ENCODE results near the gene EIF4G2.
A peak's percentile ranks its signal among the peaks of the same experiment; 100 is the strongest.

Gene EIF4G2

DNA sequence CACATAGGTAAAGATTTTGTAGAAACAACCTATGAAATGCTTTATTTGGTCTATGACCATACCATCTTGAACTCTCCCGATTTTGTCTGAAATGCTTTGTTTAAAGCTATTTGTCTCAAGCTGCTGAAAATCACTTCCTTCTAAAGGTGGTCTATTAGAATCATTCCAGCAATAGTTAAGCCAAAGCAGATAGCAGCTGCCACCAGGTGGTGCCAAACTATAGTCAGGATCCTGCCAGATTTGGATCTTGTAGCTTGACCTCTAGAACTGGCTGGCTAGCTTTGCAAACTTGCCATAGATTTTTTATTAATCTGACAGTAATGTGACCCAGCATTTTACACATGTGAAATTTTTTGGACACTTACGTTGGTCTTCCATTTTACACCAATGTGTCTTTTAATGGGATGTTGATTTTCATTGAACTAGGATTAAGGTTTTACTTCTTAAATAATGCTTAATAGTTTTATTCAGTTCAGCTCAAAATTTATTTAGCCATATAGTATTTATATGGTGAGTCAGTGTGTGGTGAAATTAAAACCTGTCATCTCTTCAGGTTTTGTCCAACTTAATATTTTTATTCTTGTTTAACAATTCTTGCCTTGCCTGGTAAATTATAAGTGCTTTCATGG, 38.0 kb downstream of the EIF4G2 start:
- no peak for DNase-seq

GRCh38 chr11:10764412-10764811, 44.3 kb downstream of the EIF4G2 start:
- DNase-seq: no peak

GRCh38 chr11:10763766-10764165, 45.0 kb downstream of the EIF4G2 start:
- DNase-seq: no peak

GRCh38 chr11:10762913-10763421, 45.8 kb downstream of the EIF4G2 start:
- no peak for DNase-seq

- DNase-seq: no peak
These were observed 46.5 kb downstream of the EIF4G2 start for GRCh38 chr11:10762185-10762584.

DNA sequence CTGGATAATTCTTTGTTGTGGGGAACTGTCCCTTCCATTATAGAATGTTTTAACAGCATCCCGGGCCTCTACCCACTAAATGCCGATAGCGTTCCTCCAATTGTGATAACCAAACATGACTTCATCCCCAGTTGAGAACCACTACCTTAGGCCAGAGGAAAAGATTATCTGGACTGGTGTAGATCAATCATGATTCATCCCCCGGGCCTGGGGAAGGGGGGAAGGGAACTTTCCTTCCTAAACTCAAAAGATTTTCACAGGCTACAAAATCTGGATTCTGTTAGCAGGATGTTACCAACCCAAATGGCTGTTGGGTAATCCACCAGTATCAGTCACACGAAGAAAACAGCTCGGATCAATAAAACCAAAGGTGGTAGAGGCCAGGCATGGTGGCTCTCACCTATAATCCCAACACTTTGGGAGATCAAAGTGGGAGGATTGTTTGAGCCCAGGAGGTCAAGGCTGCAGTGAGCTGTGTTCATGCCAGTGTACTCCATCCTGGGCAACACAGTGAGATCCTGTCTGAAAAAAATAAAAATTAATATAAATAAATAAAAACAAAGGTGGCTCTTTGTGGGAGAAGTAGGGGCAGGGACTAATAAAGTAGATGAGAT, 47.5 kb downstream of the EIF4G2 start:
- DNase-seq: no peak

DNA sequence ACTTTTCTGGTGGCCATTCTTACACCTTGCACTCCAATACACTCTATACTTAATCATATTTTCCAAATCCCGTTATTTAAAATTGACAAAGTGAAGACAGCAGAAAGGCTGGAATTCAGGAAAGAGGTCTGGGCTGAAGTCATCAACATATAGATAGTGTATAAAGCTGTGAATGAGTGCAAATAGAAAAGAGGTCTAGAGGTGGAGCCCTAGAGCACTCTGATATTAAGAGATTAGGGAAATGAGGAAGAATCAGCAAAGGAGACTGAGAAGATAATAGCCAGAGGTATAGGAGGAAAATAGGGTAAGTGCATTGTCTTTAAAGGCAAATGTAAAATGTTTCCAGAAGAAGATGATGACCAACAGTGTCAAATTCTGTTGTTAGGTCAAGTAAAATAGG, 49.8 kb downstream of the EIF4G2 start:
- DNase-seq: no peak

GRCh38 chr11:10752486-10752885, 56.2 kb downstream of the EIF4G2 start:
- DNase-seq: no peak

DNA sequence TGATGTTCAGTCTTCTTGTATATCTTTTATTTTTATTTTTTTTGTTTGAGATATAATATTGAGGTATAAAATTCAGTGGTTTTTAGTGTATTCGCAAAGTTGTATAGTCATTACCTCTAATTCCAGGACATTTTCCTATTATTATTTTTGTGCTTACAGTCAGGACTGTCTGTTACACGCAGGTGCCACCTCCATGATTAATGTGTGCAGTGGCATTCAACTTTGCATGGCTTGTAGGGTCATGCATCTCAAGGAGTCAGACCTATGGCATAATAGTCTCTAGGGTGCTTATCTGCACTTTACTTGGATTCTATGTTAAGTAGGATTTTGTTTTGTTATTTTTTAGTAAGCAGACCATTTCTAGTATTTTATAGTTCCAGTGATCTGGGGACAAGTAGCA, 56.7 kb downstream of the EIF4G2 start:
- DNase-seq: no peak

GRCh38 chr11:10751581-10751940, 57.2 kb downstream of the EIF4G2 start:
- DNase-seq: no peak

GRCh38 chr11:10750838-10751580, 57.7 kb downstream of the EIF4G2 start, which contains the start of gene CTR9:
Gene CTR9, plus strand, starts transcription at chr11:10751246. Its CDS starts 167 bp downstream, at chr11:10751413.
- peak; percentile 86 for DNase-seq

- no peak for DNase-seq
These were observed 59.2 kb downstream of the EIF4G2 start for GRCh38 chr11:10749476-10749875.

- DNase-seq: no peak
These were observed 61.0 kb downstream of the EIF4G2 start for GRCh38 chr11:10747733-10748132.
